Fibroblast of pulmonary artery (primary cell): ENCODE measurements around the gene BORA.
"Not testable (repeated sequence)": the region's sequence is repeated elsewhere in the genome, so short reads cannot be mapped to it uniquely, and the experiment has no call there.

ENCODE experiments used
- DNase-seq: peaks from one replicate; pipeline ENCODE4 v3.0.0-alpha.2; 2010; ENCODE audit warnings: low read depth
- H3K4me3 ChIP-seq: replicated peaks from 2 replicates; pipeline ENCODE4 v1.5.1; 2011; ENCODE audit warnings: low read depth, mild to moderate bottlenecking, control low read depth, low read length, moderate library complexity
- CTCF ChIP-seq: IDR thresholded peaks from 2 replicates; pipeline ENCODE4 v1.5.1; 2011; ENCODE audit warnings: mild to moderate bottlenecking, control low read depth, low read length, inconsistent platforms; ENCODE audit errors: missing control alignments

BORA gene

DNA sequence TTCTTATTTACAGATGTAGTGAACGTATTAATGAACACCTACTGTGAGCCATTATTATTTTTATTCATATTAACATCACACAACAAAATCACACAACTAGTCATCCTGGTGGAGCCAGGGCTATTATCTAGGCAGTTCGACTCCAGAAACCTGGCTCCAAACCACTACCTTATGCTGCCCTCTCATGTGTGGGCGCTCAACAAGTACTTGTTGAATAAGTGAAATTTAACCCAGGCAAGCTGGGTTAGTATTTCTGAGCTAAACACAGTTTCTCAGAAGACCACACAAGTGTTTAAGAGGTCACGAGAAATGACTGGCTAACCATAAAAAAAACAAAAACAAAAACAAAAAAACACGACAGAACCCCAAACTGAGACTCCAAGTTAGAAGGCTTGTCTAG lies 33.9 kb upstream of the BORA start:
- H3K4me3 ChIP-seq, result no peak overlapping the region
- no peak for TF ChIP-seq CTCF
- DNase-seq, result no peak

GRCh38 chr13:72694314-72694713 lies 33.4 kb upstream of the BORA start:
- TF ChIP-seq CTCF, result no peak
- peak; percentile 25 for DNase-seq
- H3K4me3 ChIP-seq, result no peak overlapping the region

GRCh38 chr13:72696579-72696978 lies 31.1 kb upstream of the BORA start:
- TF ChIP-seq CTCF, result peak; percentile 39
- H3K4me3 ChIP-seq, result no peak overlapping the region
- DNase-seq, result peak; percentile 51

GRCh38 chr13:72698164-72698563 lies 29.6 kb upstream of the BORA start:
- H3K4me3 ChIP-seq, result no peak overlapping the region
- TF ChIP-seq CTCF, result no peak
- DNase-seq, result peak; percentile 6

DNA sequence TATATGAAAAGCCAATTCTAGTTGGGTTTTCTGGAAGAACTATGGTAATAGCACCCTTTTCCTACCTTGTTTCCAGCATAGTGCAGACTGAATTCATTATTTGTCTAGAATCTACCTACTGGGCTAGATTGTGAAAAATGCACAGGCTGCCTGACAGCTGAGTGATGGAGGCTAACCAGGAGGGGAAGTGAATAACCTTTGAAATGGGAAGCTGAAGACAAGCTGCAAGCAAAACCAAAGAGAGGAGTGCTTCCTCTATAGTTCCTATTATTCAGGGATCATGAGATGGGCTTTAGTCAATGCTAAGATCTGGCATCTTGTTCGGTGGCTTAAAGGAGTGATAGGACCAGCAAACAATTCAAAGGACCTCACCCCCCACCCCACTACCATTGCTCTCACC lies 27.2 kb upstream of the BORA start:
- no peak overlapping the region for H3K4me3 ChIP-seq
- no peak for TF ChIP-seq CTCF
- no peak for DNase-seq

DNA sequence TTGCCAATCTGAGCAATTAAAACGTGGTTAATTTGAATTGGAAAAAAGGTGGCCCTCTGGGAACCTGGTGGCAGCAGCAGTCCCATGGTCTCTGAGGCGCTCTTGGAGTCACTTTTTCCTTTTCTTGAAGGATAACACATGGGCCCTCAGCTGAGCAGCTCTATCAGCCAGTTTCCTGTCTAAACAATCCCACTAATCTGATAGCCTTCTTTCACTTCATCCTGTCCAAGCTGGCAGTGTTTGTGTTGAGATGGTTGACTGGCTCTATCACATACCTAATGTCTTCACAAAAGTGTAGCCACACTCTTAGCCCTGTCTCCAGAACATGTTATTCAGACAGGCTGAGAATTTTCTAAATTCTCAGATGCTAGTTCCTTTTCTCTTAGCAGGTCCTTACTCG lies 10.9 kb upstream of the BORA start:
- DNase-seq, result peak; percentile 46

DNA sequence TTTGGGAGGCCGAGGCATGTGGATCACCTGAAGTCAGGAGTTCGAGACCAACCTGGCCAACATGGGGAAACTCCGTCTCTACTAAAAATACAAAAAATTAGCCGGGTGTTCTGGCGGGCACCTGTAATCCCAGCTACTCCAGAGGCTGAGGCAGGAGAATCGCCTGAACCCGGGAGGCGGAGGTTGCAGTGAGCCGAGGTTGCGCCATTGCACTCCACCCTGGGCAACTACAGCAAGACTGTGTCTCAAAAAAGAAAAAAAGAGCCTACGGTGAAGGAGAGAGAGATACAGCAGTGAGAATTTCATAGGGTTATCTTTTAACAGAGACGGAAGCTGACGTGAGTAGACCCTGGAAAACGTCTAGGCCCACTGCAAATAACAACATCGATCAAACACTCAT lies 1.5 kb upstream of the BORA start:
- not testable (repeated sequence) for DNase-seq
- peak overlapping the region; percentile 98 for H3K4me3 ChIP-seq

More for the DNA sequence above, 10.9 kb upstream of the BORA start:
- no peak overlapping the region for H3K4me3 ChIP-seq
- TF ChIP-seq CTCF, result no peak

- DNase-seq, result no peak
- no peak for TF ChIP-seq CTCF
- peak overlapping the region; percentile 98 for H3K4me3 ChIP-seq
Measured at GRCh38 chr13:72726726-72727416, 852 bp upstream of the BORA start.
